HepG2 (cell line): ENCODE results near the gene USP30. TPM values are rescaled to one million over a fixed set of nuclear protein-coding genes. Genes with fewer than 3 reads are reported as not detected.

Experiments used
- AKAP8 ChIP-seq: sonication (generic); formaldehyde crosslinking; IDR thresholded peaks from 2 replicates; pipeline ENCODE4 v1.5.1; 2020; ENCODE audit warnings: mild to moderate bottlenecking, missing genetic modification reagents
- ARID2 ChIP-seq: sonication (generic); formaldehyde crosslinking; IDR thresholded peaks from 2 replicates; pipeline ENCODE4 v1.8.1; 2022; ENCODE audit warnings: mild to moderate bottlenecking, missing genetic modification reagents, borderline replicate concordance
- BRD4 ChIP-seq: sonication (generic); formaldehyde crosslinking; IDR thresholded peaks from 2 replicates; pipeline ENCODE4 v1.4.0; 2020; ENCODE audit warnings: missing genetic modification reagents
- E2F5 ChIP-seq: sonication (generic); formaldehyde crosslinking; conservative IDR thresholded peaks from 2 replicates; pipeline ENCODE4 v1.4.0; 2020; ENCODE audit warnings: missing genetic modification reagents
- ESRRA ChIP-seq: sonication (generic); formaldehyde crosslinking; IDR thresholded peaks from 2 replicates; pipeline ENCODE4 v1.5.1; 2020; ENCODE audit warnings: mild to moderate bottlenecking, low read depth, missing genetic modification reagents
- NFRKB ChIP-seq: fragments of 450-650 bp; IDR thresholded peaks from 2 replicates; pipeline ENCODE4 v1.6.1; 2017
- PTBP1 ChIP-seq: fragments of 200-400 bp; formaldehyde crosslinking; IDR thresholded peaks from 2 replicates; pipeline ENCODE4 v1.6.1; 2018; ENCODE audit warnings: low read length, low read depth; ENCODE audit not compliant: poor library complexity, severe bottlenecking
- RCOR2 ChIP-seq: IDR thresholded peaks from 2 replicates; pipeline ENCODE4 v1.6.1; 2016; ENCODE audit warnings: missing biosample characterization, missing genetic modification reagents
- REL ChIP-seq: sonication (generic); formaldehyde crosslinking; conservative IDR thresholded peaks from 2 replicates; pipeline ENCODE4 v1.8.0; 2022; ENCODE audit warnings: mild to moderate bottlenecking, missing genetic modification reagents, moderate library complexity
- RNF2 ChIP-seq: fragments of 450-650 bp; conservative IDR thresholded peaks from 2 replicates; pipeline ENCODE4 v1.6.1; 2016; ENCODE audit warnings: low read depth
- SETDB1 ChIP-seq: sonication (generic); formaldehyde crosslinking; IDR thresholded peaks from 2 replicates; pipeline ENCODE4 v1.5.1; 2020; ENCODE audit warnings: missing genetic modification reagents, mild to moderate bottlenecking, borderline replicate concordance
- TAF15 ChIP-seq: fragments of 200-400 bp; formaldehyde crosslinking; IDR thresholded peaks from one replicate; pipeline ENCODE4 v1.6.1; 2018; ENCODE audit warnings: mild to moderate bottlenecking, low read depth, low read length; ENCODE audit not compliant: poor library complexity, severe bottlenecking
- UBTF ChIP-seq: sonication (generic); formaldehyde crosslinking; IDR thresholded peaks from 2 replicates; pipeline ENCODE4 v1.4.0; 2020; ENCODE audit warnings: mild to moderate bottlenecking, missing genetic modification reagents
- ZBTB46 ChIP-seq: sonication (generic); formaldehyde crosslinking; IDR thresholded peaks from 2 replicates; pipeline ENCODE4 v1.4.0; 2020; ENCODE audit warnings: mild to moderate bottlenecking, missing genetic modification reagents, borderline replicate concordance
- ZNF138 ChIP-seq: sonication (generic); formaldehyde crosslinking; IDR thresholded peaks from 2 replicates; pipeline ENCODE4 v1.5.0; 2020; ENCODE audit warnings: mild to moderate bottlenecking, low read depth, missing genetic modification reagents
- ZNF24 ChIP-seq: fragments of 450-650 bp; IDR thresholded peaks from 2 replicates; pipeline ENCODE4 v1.6.1; 2017; ENCODE audit warnings: antibody characterized with exemption, mild to moderate bottlenecking
- ZNF326 ChIP-seq: sonication (generic); formaldehyde crosslinking; IDR thresholded peaks from 2 replicates; pipeline ENCODE4 v1.4.0; 2020; ENCODE audit warnings: missing genetic modification reagents, borderline replicate concordance
- ZNF329 ChIP-seq: sonication (generic); formaldehyde crosslinking; IDR thresholded peaks from 2 replicates; pipeline ENCODE4 v1.9.0; 2021; ENCODE audit warnings: low read depth, mild to moderate bottlenecking, missing genetic modification reagents
- ZNF530 ChIP-seq: sonication (generic); formaldehyde crosslinking; IDR thresholded peaks from 2 replicates; pipeline ENCODE4 v1.5.0; 2020; ENCODE audit warnings: low read depth, mild to moderate bottlenecking, missing genetic modification reagents
- ZNF570 ChIP-seq: sonication (generic); formaldehyde crosslinking; IDR thresholded peaks from 2 replicates; pipeline ENCODE4 v1.4.0; 2020; ENCODE audit warnings: mild to moderate bottlenecking, missing genetic modification reagents, borderline replicate concordance
- ZNF639 ChIP-seq: conservative IDR thresholded peaks from 2 replicates; pipeline ENCODE4 v1.6.1; 2018; ENCODE audit warnings: missing genetic modification reagents
- ZNF777 ChIP-seq: sonication (generic); formaldehyde crosslinking; IDR thresholded peaks from 2 replicates; pipeline ENCODE4 v1.4.0; 2020; ENCODE audit warnings: missing genetic modification reagents
- ZNF780A ChIP-seq: sonication (generic); formaldehyde crosslinking; IDR thresholded peaks from 2 replicates; pipeline ENCODE4 v1.8.0; 2022; ENCODE audit warnings: mild to moderate bottlenecking, missing genetic modification reagents, moderate library complexity
- polyA plus RNA-seq, 8 experiments: library from polyadenylated mRNA; depleted of rRNA in 3 of 8; stranded (reverse) in 7 of 8; unstranded in 1 of 8; fragments of >200 nt; fragmentation: Illumina TruSeq in 4 of 8; extraction: Trizol in 4 of 8; gene quantifications; 2 replicates each; pipeline versions ENCODE4 v1.2.1 to v1.2.3, GENCODE V29; 2011 to 2016; ENCODE audit warnings: low read depth in 4 of 8, missing spikeins in 1 of 8, mixed read lengths in 1 of 8; ENCODE audit not compliant: insufficient read depth in 1 of 8
- total RNA-seq, 5 experiments: library from RNA; depleted of rRNA; stranded (reverse); fragments of >200 nt; fragmentation: Illumina TruSeq; extraction: Trizol; gene quantifications; 2 replicates each; pipeline ENCODE4 v1.2.3, GENCODE V29; 2016; ENCODE audit warnings: low read depth in 1 of 5

The USP30 gene
- total and polyA plus RNA-seq, 2 of the 13 experiments (the other 11 are each of a cell fraction or from before 2014, with no cell fraction given), result 11.2 to 20.8 TPM

- TF ChIP-seq E2F5 (CRISPR knock-in tag) (no peak), ZNF777 (CRISPR knock-in tag) (no peak), ESRRA (CRISPR knock-in tag) (peak; percentile 63), ZNF326 (CRISPR knock-in tag) (no peak), ZNF329 (CRISPR knock-in tag) (peak; percentile 50; the same call in 1 of the 2 replicates), ARID2 (CRISPR knock-in tag) (no peak), ZBTB46 (CRISPR knock-in tag) (no peak), PTBP1 (no peak), ZNF24 (no peak), NFRKB (no peak), ZNF138 (no peak), ZNF639 (no peak), AKAP8 (no peak), TAF15 (no peak), ZNF530 (CRISPR knock-in tag) (no peak), ZNF570 (CRISPR knock-in tag) (no peak), REL (CRISPR knock-in tag) (no peak), ZNF780A (CRISPR knock-in tag) (no peak), SETDB1 (CRISPR knock-in tag) (no peak), UBTF (CRISPR knock-in tag) (peak; percentile 74), BRD4 (CRISPR knock-in tag) (peak; percentile 83; the same call in 1 of the 2 replicates), RCOR2 (0 out of 2 replicates have a peak, but pooled peaks have one; percentile 37), RNF2 (no peak)
Measured at GRCh38 chr12:109115758-109116610, 63.6 kb downstream of the USP30 start, which contains the start of gene ACACB (continued).
